GM23338 (cell line): ENCODE data around the gene POLR3G. TPM values are rescaled to one million over a fixed set of nuclear protein-coding genes. Genes with fewer than 3 reads are reported as not detected.

Experiments
- ATAC-seq: fragments of 200-7000 bp; cut with Tn5 transposase; 3 replicates; pipeline ENCODE4 v1.9.1; 2020
- DNase-seq: peaks from one replicate; pipeline ENCODE4 v3.0.0-alpha.2; 2015; ENCODE audit warnings: low spot score
- H2AFZ ChIP-seq: fragments of 200-600 bp; sonication (generic); 2 replicates; pipeline ENCODE4 v1.8.0; 2016; ENCODE audit warnings: antibody characterized with exemption, mild to moderate bottlenecking, moderate library complexity
- H3F3A ChIP-seq: fragments of 200-600 bp; sonication (generic); replicated peaks from 2 replicates; pipeline ENCODE4 v1.8.0; 2017; ENCODE audit warnings: antibody characterized with exemption, mixed run types, low read depth
- H3K27ac ChIP-seq: fragments of 200-600 bp; sonication (generic); 2 replicates; pipeline ENCODE4 v1.6.1; 2016; ENCODE audit warnings: low read depth
- H3K27me3 ChIP-seq: fragments of 200-600 bp; sonication (generic); 2 replicates; pipeline ENCODE4 v1.8.0; 2016; ENCODE audit warnings: mild to moderate bottlenecking, mixed run types, moderate library complexity; ENCODE audit not compliant: insufficient read depth
- H3K36me3 ChIP-seq: fragments of 200-600 bp; sonication (generic); 2 replicates; pipeline ENCODE4 v1.8.0; 2016; ENCODE audit warnings: mild to moderate bottlenecking; ENCODE audit not compliant: insufficient read depth
- H3K4me1 ChIP-seq: fragments of 200-600 bp; sonication (generic); 2 replicates; pipeline ENCODE4 v1.8.0; 2016; ENCODE audit warnings: mild to moderate bottlenecking, moderate library complexity; ENCODE audit not compliant: insufficient read depth
- H3K4me2 ChIP-seq: fragments of 200-600 bp; sonication (generic); 2 replicates; pipeline ENCODE4 v1.7.1; 2017; ENCODE audit warnings: mixed run types
- H3K4me3 ChIP-seq: fragments of 200-600 bp; sonication (generic); 2 replicates; pipeline ENCODE4 v1.6.1; 2016; ENCODE audit warnings: mixed run types
- H3K79me2 ChIP-seq: fragments of 200-600 bp; sonication (generic); replicated peaks from 2 replicates; pipeline ENCODE4 v1.8.0; 2017; ENCODE audit warnings: mild to moderate bottlenecking; ENCODE audit not compliant: insufficient read depth
- H3K9me2 ChIP-seq: fragments of 200-600 bp; sonication (generic); 2 replicates; pipeline ENCODE4 v1.8.0; 2017; ENCODE audit not compliant: insufficient read depth
- H4K20me1 ChIP-seq: fragments of 200-600 bp; sonication (generic); replicated peaks from 2 replicates; pipeline ENCODE4 v1.8.0; 2017; ENCODE audit warnings: mild to moderate bottlenecking; ENCODE audit not compliant: insufficient read depth
- H3K27ac Mint-ChIP-seq: 2 replicates; pipeline ENCODE4 v1.8.0; 2020; ENCODE audit warnings: inconsistent platforms, mild to moderate bottlenecking, moderate library complexity, mixed read lengths
- H3K27me3 Mint-ChIP-seq: 3 replicates; pipeline ENCODE4 v1.8.0; 2022; ENCODE audit warnings: low read depth, mild to moderate bottlenecking, moderate library complexity, mixed read lengths, inconsistent platforms; ENCODE audit not compliant: insufficient read depth, poor library complexity
- H3K36me3 Mint-ChIP-seq: 3 replicates; pipeline ENCODE4 v1.8.0; 2021; ENCODE audit warnings: low read depth, mild to moderate bottlenecking, inconsistent platforms, moderate library complexity, mixed read lengths
- H3K4me1 Mint-ChIP-seq: 3 replicates; pipeline ENCODE4 v1.8.0; 2020; ENCODE audit warnings: mild to moderate bottlenecking, inconsistent platforms, mixed read lengths
- H3K4me3 Mint-ChIP-seq: 3 replicates; pipeline ENCODE4 v1.8.0; 2021; ENCODE audit warnings: moderate library complexity, mild to moderate bottlenecking, inconsistent platforms, mixed read lengths
- H3K9me3 Mint-ChIP-seq: 3 replicates; pipeline ENCODE4 v1.8.0; 2020; ENCODE audit warnings: moderate library complexity, mild to moderate bottlenecking, inconsistent platforms, mixed read lengths
- CREB1 ChIP-seq: fragments of 250-450 bp; sonication (Bioruptor Pico); IDR thresholded peaks from 2 replicates; pipeline ENCODE4 v1.5.0; 2020; ENCODE audit warnings: low read depth, mild to moderate bottlenecking, moderate library complexity
- EZH2 ChIP-seq: fragments of 200-600 bp; sonication (generic); IDR thresholded peaks from one replicate; pipeline ENCODE4 v1.8.0; 2017; ENCODE audit warnings: antibody characterized with exemption, mild to moderate bottlenecking, low read depth; ENCODE audit not compliant: unreplicated experiment
- EZH2phosphoT487 ChIP-seq: fragments of 200-600 bp; sonication (generic); IDR thresholded peaks from one replicate; pipeline ENCODE4 v1.8.1; 2018; ENCODE audit warnings: antibody characterized with exemption; ENCODE audit not compliant: unreplicated experiment
- JUNB ChIP-seq: IDR thresholded peaks from one replicate; pipeline ENCODE4 v1.6.1; 2016; ENCODE audit warnings: antibody characterized with exemption; ENCODE audit not compliant: unreplicated experiment
- NANOG ChIP-seq: IDR thresholded peaks from 2 replicates; pipeline ENCODE4 v1.6.1; 2016; ENCODE audit warnings: antibody characterized with exemption, borderline replicate concordance
- POLR2AphosphoS5 ChIP-seq: IDR thresholded peaks from 2 replicates; pipeline ENCODE4 v1.6.1; 2016; ENCODE audit warnings: antibody characterized with exemption, low read depth
- STAT1 ChIP-seq: IDR thresholded peaks from one replicate; pipeline ENCODE4 v1.6.1; 2016; ENCODE audit warnings: antibody characterized with exemption; ENCODE audit not compliant: unreplicated experiment
- ZNF114 ChIP-seq: fragments of 250-450 bp; sonication (Bioruptor Pico); IDR thresholded peaks from 2 replicates; pipeline ENCODE4 v1.5.0; 2020; ENCODE audit warnings: mild to moderate bottlenecking, moderate library complexity
- ZNF331 ChIP-seq: fragments of 250-450 bp; sonication (Bioruptor Pico); IDR thresholded peaks from 2 replicates; pipeline ENCODE4 v1.5.0; 2020; ENCODE audit warnings: low read depth, mild to moderate bottlenecking, moderate library complexity
- polyA plus RNA-seq: library from polyadenylated mRNA; unstranded; fragments of >200 nt; fragmentation: Nextera tagmentation; extraction: Ambion mirVana; gene quantifications from 2 replicates; pipeline ENCODE4 v1.2.1, GENCODE V29; 2016
- total RNA-seq: library from RNA; depleted of rRNA; stranded (reverse); fragments of >200 nt; shearing (Covaris generic); gene quantifications from 2 replicates; pipeline ENCODE4 v1.2.3, GENCODE V29; 2014
- TF ChIP-seq, protein P1 (sequence below), 2 experiments: fragments of 200-600 bp in 1 of 2; sonication (generic) in 1 of 2; conservative IDR thresholded peaks; 2 replicates each; pipeline versions ENCODE4 v1.5.1 to v1.6.1; 2016 to 2017; ENCODE audit warnings: antibody characterized with exemption in 2 of 2, low read depth in 2 of 2, mild to moderate bottlenecking in 2 of 2, moderate library complexity in 1 of 2
- TF ChIP-seq, protein P2 (sequence below): IDR thresholded peaks from 2 replicates; pipeline ENCODE4 v1.6.1; 2016; ENCODE audit warnings: antibody characterized with exemption

Gene POLR3G
- total and polyA plus RNA-seq, 2 experiments from 2014 or later = 147 to 376 TPM

DNA sequence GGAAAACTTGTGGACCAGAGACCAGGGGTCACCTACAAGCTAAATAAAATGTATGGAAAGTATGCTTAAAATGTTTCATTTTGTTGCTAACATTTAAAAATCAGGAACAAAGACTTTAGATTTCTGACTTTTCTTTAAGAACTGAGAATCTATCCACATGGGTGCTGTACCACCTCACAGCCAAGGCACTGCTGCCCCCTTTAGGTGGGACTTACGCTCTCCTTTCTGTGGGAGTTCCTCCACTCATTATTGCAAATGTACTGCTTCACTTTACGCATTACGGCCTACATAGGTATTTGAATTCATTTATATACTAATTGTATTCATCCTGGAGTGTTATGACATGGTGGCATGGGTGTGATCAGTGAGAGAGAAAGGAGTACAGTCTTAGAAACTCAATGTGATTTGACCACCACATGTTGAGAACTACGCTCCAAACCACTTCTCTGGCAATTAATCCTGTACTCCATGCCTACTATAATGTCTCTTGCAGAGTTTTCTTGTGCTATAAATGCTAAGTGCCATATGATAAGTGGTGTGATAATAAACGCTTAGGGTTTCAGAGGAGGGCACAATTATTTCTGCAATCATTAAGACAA, 40.4 kb upstream of the POLR3G start:
- Histone ChIP-seq H3K4me3 (no peak overlapping the region), H3K79me2 (no peaks in the 10 kb centered on the region), H3K4me1 (no peaks in the 10 kb centered on the region), H3K9me2 (no peaks in the 10 kb centered on the region), H3K27me3 (no peaks in the 10 kb centered on the region), H3K36me3 (no peaks in the 10 kb centered on the region), H4K20me1 (no peaks in the 10 kb centered on the region), H3F3A (no peaks in the 10 kb centered on the region), H3K4me2 (no peak overlapping the region), H3K27ac (no peak overlapping the region), H2AFZ (peak overlapping the region; percentile 78; the same call in 1 of the 2 replicates)
- Mint-ChIP-seq H3K4me3 (no peak overlapping the region), H3K27ac (no peak overlapping the region), H3K27me3 (no peaks in the 10 kb centered on the region), H3K4me1 (no peaks in the 10 kb centered on the region), H3K36me3 (no peaks in the 10 kb centered on the region), H3K9me3 (no peaks in the 10 kb centered on the region)
- peak; percentile 79 for DNase-seq
- no peak for TF ChIP-seq ZNF331 (CRISPR knock-in tag)
- TF ChIP-seq NANOG = no peak
- TF ChIP-seq, protein P1, sequence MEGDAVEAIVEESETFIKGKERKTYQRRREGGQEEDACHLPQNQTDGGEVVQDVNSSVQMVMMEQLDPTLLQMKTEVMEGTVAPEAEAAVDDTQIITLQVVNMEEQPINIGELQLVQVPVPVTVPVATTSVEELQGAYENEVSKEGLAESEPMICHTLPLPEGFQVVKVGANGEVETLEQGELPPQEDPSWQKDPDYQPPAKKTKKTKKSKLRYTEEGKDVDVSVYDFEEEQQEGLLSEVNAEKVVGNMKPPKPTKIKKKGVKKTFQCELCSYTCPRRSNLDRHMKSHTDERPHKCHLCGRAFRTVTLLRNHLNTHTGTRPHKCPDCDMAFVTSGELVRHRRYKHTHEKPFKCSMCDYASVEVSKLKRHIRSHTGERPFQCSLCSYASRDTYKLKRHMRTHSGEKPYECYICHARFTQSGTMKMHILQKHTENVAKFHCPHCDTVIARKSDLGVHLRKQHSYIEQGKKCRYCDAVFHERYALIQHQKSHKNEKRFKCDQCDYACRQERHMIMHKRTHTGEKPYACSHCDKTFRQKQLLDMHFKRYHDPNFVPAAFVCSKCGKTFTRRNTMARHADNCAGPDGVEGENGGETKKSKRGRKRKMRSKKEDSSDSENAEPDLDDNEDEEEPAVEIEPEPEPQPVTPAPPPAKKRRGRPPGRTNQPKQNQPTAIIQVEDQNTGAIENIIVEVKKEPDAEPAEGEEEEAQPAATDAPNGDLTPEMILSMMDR (conservative IDR thresholded peaks at IDR 0.05; ENCODE audit: low read depth in 2 of 2) = peak; percentile 98 to 99
- TF ChIP-seq EZH2phosphoT487 = no peak
- TF ChIP-seq STAT1 = no peak
- ATAC-seq = peak; percentile 98

- H3K79me2 ChIP-seq = no peaks in the 10 kb centered on the region
- H3K4me2 ChIP-seq = no peak overlapping the region
- no peak overlapping the region for H3K4me3 ChIP-seq
- H3F3A ChIP-seq = no peaks in the 10 kb centered on the region
- ATAC-seq (no peak), DNase-seq (no peak)
- no peak overlapping the region for H2AFZ ChIP-seq
- Mint-ChIP-seq H3K4me1 (peaks cover 9% of the 10 kb centered on the region), H3K27ac (no peak overlapping the region), H3K36me3 (no peaks in the 10 kb centered on the region), H3K9me3 (no peaks in the 10 kb centered on the region), H3K4me3 (no peak overlapping the region), H3K27me3 (peaks cover 1% of the 10 kb centered on the region)
- 0 out of 2 replicates have a peak, but pooled peaks cover 5% of the 10 kb centered on the region for H3K4me1 ChIP-seq
- no peaks in the 10 kb centered on the region for H4K20me1 ChIP-seq
- H3K36me3 ChIP-seq = no peaks in the 10 kb centered on the region
- H3K27me3 ChIP-seq = no peaks in the 10 kb centered on the region
- no peaks in the 10 kb centered on the region for H3K9me2 ChIP-seq
- no peak overlapping the region for H3K27ac ChIP-seq
- TF ChIP-seq EZH2phosphoT487 = no peak
- no peak for TF ChIP-seq ZNF114 (CRISPR knock-in tag)
- no peak for TF ChIP-seq NANOG
- TF ChIP-seq CREB1 (CRISPR knock-in tag) = no peak
- TF ChIP-seq, protein P1 (conservative IDR thresholded peaks at IDR 0.05; ENCODE audit: low read depth in 2 of 2) = no peak
- no peak for TF ChIP-seq EZH2
- TF ChIP-seq JUNB = no peak
- TF ChIP-seq POLR2AphosphoS5 = no peak
- TF ChIP-seq, protein P2, sequence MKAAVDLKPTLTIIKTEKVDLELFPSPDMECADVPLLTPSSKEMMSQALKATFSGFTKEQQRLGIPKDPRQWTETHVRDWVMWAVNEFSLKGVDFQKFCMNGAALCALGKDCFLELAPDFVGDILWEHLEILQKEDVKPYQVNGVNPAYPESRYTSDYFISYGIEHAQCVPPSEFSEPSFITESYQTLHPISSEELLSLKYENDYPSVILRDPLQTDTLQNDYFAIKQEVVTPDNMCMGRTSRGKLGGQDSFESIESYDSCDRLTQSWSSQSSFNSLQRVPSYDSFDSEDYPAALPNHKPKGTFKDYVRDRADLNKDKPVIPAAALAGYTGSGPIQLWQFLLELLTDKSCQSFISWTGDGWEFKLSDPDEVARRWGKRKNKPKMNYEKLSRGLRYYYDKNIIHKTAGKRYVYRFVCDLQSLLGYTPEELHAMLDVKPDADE = no peak
Measured at GRCh38 chr5:90437663-90438062, 37.0 kb upstream of the POLR3G start.
